Endometrial microvascular endothelial cells (primary cell): ENCODE results near the gene ZMYND8. TPM values are rescaled to one million over a fixed set of nuclear protein-coding genes. Genes with fewer than 3 reads are reported as not detected.
"Not testable (repeated sequence)": the region's sequence is repeated elsewhere in the genome, so short reads cannot be mapped to it uniquely, and the experiment has no call there.

Experiments used
- in situ Hi-C: cut with HindIII; loops from 2 replicates; pipeline ENCODE4 v1.10.0; 2017; ENCODE audit warnings: low sequenced_read_pairs, low pct_unique_long_range_greater_than_20kb; ENCODE audit errors: inconsistent ontology term
- total RNA-seq: library from RNA; depleted of rRNA; stranded (reverse); fragments of >200 nt; gene quantifications from one replicate; pipeline ENCODE4 v1.2.3, GENCODE V29; 2015; ENCODE audit errors: inconsistent ontology term

Gene ZMYND8
- total RNA-seq, 1 donor from 2014 or later = 22.4 TPM

- in situ Hi-C loops = no loop called here
These were observed 110.3 kb downstream of the ZMYND8 start for GRCh38 chr20:47246061-47246777.

DNA sequence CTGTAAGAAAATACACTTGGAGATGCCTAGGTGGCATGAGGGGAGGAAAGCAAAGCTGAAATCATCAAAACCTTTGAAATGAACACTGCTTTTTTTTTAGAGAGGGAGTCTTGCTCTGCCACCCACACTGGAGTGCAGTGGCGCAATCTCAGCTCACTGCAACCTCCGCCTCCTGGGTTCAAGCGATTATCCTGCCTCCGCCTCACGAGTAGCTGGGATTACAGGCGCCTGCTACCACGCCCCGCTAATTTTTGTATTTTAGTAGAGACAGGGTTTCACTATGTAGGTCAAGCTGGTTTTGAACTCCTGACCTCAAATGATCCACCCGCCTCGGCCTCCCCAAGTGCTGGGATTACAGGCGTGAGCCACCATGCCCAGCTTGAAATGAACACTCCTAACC lies 111.3 kb downstream of the ZMYND8 start:
- in situ Hi-C loops = not testable (repeated sequence)

DNA sequence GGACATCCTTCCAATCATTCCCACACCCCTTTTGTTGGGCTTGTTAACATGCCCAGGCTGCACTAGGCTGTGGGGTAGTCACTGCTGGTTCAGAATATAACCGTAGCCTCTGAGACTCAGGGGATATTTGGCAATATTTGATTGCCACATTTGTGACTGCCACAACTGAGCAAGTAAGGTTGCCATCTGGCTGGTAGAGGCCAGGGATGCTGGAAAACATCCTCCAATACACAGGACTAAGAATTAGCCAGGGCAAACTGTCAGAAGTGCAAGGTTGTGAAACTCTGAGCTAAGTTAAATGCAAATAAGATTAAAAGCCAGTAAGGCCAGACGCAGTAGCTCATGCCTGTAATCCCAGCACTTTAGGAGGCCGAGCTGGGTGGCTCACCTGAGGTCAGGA lies 112.0 kb downstream of the ZMYND8 start:
- in situ Hi-C loops = no loop called here

GRCh38 chr20:47243532-47244305 lies 112.8 kb downstream of the ZMYND8 start:
- in situ Hi-C loops = no loop called here

DNA sequence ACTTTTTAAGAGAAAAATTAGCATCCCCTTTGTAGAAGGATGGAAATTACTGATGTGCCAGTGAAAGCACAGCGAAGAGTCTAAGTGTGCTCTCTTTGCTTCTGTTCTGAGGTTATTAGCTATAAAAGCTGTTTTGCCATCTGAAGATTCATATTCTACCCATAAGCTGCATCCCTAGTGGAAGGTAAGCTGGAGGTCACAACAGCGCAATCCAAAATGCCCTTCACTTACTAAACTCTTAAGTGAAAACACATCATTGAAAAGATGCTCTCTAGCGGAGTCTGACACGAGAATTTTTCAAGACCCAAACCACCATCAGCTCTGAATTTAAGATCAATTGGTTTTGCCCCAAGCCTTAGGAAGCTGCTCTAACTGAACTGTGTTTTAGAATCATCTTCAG lies 113.5 kb downstream of the ZMYND8 start:
- in situ Hi-C loops = no loop called here

DNA sequence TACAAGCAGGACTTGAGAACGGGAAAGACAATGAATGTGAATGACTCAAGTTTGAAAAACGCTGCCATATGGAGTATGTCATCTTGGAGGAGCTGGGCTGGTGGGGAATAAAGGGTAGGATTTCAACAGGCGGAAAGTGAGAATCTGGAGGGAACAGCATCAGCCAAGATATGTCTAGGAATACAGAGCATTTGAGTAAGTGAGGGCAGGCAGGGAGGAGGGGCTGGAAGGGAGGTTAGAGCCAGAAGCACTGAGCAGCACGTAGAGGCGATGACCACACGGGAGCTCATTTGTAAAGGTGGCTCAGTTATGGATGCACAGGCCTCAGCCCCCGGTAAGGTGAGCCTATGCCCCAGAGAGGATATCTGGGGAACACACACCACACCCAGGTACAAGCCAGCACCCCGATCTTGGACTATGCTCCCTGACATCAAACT lies 115.1 kb downstream of the ZMYND8 start:
- in situ Hi-C loops = no loop called here

- in situ Hi-C loops = not testable (repeated sequence)
These were observed 116.4 kb downstream of the ZMYND8 start for GRCh38 chr20:47240096-47240495.

GRCh38 chr20:47239719-47240067 lies 116.8 kb downstream of the ZMYND8 start:
- in situ Hi-C loops = no loop called here

DNA sequence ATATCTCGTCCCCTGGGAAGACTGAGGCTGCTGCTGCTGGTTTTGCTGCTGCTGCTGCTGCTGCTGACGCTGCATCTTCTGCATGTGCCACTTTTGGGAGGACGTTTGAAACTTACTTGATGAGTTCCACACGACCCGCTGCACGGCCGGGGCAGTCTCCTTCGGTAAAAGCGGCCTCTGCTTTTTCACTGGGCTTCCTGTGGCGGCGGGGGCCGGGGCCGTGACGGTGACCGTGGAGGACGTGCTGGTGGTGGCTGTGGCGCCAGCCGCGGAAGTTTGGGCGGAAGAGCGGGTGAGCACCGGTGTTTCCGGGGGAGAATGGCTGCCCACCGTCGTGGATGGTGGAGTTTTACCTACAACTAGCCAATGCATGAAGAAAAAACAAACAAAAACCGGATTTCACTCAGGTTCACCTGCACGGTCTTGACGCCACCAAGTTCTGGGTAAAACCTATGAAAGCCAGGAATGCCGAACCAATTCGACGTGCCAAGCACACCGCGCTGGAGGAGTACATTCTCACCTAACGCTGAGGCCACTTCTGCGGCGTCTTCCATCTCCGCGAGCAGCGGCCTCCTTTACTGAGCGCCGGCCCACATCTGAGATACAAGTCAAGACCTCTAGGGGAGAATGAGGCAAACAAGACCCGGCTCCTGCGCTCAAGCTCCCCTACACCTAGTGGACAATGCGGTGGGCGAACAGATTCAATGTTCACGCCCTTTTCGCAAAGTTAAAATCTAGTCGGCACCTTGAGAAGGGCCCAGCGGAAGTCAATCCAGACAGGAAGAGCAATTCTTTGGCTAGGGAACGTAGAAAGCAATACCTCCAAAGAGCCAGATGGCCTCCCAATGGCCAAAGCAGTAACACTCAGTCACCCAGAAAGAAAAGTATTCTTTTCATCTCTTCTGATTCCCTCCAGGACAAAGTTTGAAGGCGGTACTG lies 117.5 kb downstream of the ZMYND8 start:
- in situ Hi-C loops = no loop called here

GRCh38 chr20:47237715-47238114 lies 118.8 kb downstream of the ZMYND8 start:
- in situ Hi-C loops = no loop called here

GRCh38 chr20:47236639-47236900 lies 119.9 kb downstream of the ZMYND8 start:
- in situ Hi-C loops = no loop called here

DNA sequence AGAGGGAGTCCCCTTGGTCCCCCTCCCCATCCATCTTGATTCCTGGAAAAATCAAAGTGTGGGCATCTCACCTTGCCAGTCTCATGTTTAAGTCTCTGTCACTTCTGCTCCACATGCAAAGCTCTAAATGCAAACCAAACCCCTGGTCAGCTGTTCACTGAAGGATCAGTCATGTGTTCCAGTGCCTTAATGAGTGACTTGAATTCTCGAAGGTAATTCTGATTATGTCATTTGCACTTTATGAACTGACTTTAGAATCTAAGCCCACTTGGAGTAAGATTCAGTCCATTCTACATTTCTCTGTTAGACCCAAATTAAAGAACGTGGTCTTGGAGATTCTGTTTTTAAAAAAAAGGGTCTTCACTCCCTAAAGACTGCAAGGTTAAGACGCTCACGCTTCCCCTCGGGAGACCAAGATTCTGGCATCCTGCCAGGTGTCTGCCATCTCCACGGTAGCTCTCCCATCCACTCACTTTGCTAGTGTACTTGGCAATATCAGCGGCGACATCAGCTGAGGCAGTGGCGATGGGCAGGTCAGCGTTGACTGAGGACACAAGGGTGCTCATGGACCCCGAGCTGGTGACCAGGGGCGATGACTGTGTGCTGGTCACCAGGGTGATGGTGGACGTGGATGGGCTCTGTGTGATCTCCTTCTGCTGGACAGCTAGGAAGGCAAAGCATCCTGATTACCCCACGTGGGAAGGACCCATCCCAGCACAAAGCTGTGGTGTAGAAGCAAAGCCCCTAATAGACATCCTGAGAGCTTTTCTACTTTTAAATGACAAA lies 120.5 kb downstream of the ZMYND8 start:
- in situ Hi-C loops = no loop called here

DNA sequence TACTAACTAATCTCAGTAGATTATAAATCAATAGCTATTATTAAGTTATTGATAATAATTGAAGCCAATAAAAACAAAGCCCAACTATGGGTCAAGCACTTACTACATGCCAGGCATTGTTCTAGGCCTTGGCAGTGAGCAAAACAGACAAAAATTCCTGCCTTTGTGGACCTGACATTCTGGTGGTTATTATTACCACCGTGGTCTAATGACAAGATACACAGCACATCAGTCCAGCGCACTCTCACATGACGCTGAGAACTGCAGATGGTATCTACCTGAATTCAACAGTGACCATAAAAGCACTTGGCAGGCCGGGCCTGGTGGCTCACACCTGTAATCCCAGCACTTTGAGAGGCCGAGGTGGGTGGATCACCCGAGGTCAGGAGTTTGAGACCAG lies 121.4 kb downstream of the ZMYND8 start:
- in situ Hi-C loops = no loop called here

GRCh38 chr20:47233333-47234188 lies 122.9 kb downstream of the ZMYND8 start:
- in situ Hi-C loops = no loop called here

GRCh38 chr20:47232518-47232917 lies 124.0 kb downstream of the ZMYND8 start:
- in situ Hi-C loops = no loop called here

DNA sequence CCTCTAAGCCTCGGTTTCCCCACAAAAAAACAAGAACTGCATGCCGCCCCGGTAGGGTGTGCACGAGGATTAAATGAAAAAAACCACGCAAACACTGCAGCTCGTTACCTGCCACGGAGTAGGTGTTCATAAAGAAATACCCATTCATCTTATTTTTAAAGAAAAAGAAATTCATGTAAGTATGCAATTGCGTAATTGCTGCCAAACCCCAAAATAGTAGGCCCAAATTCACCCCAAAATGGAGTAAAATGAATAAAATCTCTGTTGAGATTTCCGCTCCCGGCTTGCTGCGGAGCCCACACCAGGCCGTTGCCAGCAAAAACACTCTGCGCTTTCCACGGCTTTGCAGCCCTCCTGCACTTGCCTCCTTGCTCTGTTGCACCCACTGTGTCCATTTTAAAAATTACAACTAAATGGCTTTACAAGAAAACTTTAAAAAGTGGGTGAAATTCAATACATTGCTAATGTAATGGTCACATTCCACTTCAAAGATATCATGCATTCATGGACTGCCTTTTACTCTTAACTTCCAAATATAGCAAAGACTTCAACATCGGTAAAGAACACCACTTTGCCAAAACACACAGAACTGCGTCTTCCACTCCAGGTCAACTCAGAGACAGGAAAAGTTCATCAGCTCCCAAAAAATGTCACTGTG lies 125.0 kb downstream of the ZMYND8 start:
- in situ Hi-C loops = no loop called here

DNA sequence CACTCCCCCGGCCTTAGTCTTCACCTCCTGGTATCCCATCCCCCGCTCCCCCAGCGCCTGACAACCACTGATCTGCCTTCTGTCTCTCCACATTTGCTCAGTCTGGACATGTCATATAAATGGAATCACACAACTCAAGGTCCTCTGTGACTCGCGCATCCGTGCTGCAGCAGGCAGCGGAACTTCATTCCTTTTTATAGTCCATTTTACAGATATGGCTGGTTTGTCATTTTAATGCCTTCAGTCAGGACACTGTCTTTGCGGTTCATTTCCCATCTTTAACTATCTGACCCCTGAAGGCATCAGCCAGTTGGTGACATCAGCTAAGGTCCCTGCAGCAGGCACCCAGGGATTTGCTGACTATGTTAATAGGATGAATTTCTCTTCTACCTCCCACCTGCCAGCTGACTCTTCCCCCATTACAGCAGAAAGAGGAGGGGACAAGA lies 125.7 kb downstream of the ZMYND8 start:
- in situ Hi-C loops = no loop called here

DNA sequence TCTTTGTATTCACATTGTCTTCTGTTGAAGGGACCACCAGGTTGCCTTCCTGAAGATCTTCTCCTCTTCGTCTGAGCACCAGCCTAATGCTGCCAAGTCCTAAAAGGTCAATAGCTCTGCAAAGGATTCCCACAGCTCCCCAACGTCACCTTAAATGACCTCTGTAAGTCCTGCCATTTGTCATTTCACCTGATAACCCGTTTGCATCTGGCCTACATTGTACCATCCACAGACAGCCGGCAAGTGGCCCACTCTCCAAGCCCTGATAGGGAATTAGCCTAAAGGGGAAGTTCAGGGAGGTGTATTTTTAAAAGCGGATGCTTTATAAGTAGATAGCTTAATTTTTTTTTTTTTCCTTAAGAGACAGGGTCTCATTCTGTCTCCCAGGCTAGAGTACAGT lies 127.8 kb downstream of the ZMYND8 start:
- in situ Hi-C loops = no loop called here
